Stimulated activated naive CD8-positive, alpha-beta T cell treated with anti-CD3 and anti-CD28 coated beads, Interleukin-15, Interleukin-2, amounts not matched to agents 100 U/mL and 50 U/mL, for 24 hours (primary cell): ENCODE data around the gene CMTR2.
A peak's percentile ranks its signal among the peaks of the same experiment; 100 is the strongest.
"Not testable (repeated sequence)": the region's sequence is repeated elsewhere in the genome, so short reads cannot be mapped to it uniquely, and the experiment has no call there.

Source experiments
- ATAC-seq: fragments of 150-1000 bp; cut with Tn5 transposase; one replicate; pipeline ENCODE4 v1.10.0; 2021
- DNase-seq: peaks from one replicate; pipeline ENCODE4 v3.0.0; 2021

The CMTR2 gene

GRCh38 chr16:71288890-71289731 lies at the start of gene CMTR2:
TSS of gene CMTR2 (minus strand) at chr16:71289402. CDS start at chr16:71285920, 3,482 bp downstream.
- DNase-seq (peak; percentile 91), ATAC-seq (peak; percentile 97)

GRCh38 chr16:71338632-71339031 lies 49.4 kb upstream of the CMTR2 start:
- ATAC-seq, result no peak
- no peak for DNase-seq

GRCh38 chr16:71338193-71338592 lies 49.0 kb upstream of the CMTR2 start:
- DNase-seq (no peak), ATAC-seq (no peak)

GRCh38 chr16:71337631-71338030 lies 48.4 kb upstream of the CMTR2 start:
- ATAC-seq (no peak), DNase-seq (no peak)

GRCh38 chr16:71328151-71328550 lies 38.9 kb upstream of the CMTR2 start:
- no peak for ATAC-seq
- no peak for DNase-seq

GRCh38 chr16:71327720-71328119 lies 38.5 kb upstream of the CMTR2 start:
- DNase-seq (no peak), ATAC-seq (no peak)

GRCh38 chr16:71319999-71320398 lies 30.8 kb upstream of the CMTR2 start:
- DNase-seq, result no peak
- ATAC-seq, result no peak

GRCh38 chr16:71315269-71315668 lies 26.1 kb upstream of the CMTR2 start:
- DNase-seq (no peak), ATAC-seq (no peak)

- not testable (repeated sequence) for DNase-seq, ATAC-seq
Measured at GRCh38 chr16:71313591-71313990, 24.4 kb upstream of the CMTR2 start.

- ATAC-seq (no peak), DNase-seq (peak; percentile 17)
Measured at GRCh38 chr16:71311553-71312158, 22.5 kb upstream of the CMTR2 start.

GRCh38 chr16:71303938-71304337 lies 14.7 kb upstream of the CMTR2 start:
- no peak for DNase-seq
- no peak for ATAC-seq

GRCh38 chr16:71297341-71297634 lies 8.1 kb upstream of the CMTR2 start:
- DNase-seq (no peak), ATAC-seq (no peak)

- ATAC-seq, result no peak
- no peak for DNase-seq
Measured at GRCh38 chr16:71296584-71297340, 7.6 kb upstream of the CMTR2 start.

GRCh38 chr16:71295950-71296349 lies 6.7 kb upstream of the CMTR2 start:
- ATAC-seq, result no peak

GRCh38 chr16:71293919-71294318 lies 4.7 kb upstream of the CMTR2 start:
- ATAC-seq, result no peak
- DNase-seq, result no peak

More at GRCh38 chr16:71295950-71296349, 6.7 kb upstream of the CMTR2 start:
- no peak for DNase-seq

GRCh38 chr16:71292095-71292494 lies 2.9 kb upstream of the CMTR2 start:
- not testable (repeated sequence) for DNase-seq, ATAC-seq

- DNase-seq, result no peak
- no peak for ATAC-seq
Measured at GRCh38 chr16:71289732-71290062, 495 bp upstream of the CMTR2 start.

- DNase-seq (no peak), ATAC-seq (no peak)
Measured at GRCh38 chr16:71288570-71288889, 672 bp downstream of the CMTR2 start.

GRCh38 chr16:71287911-71288310 lies 1.3 kb downstream of the CMTR2 start:
- no peak for ATAC-seq
- DNase-seq, result no peak

- ATAC-seq (no peak), DNase-seq (no peak)
Measured at GRCh38 chr16:71287454-71287853, 1.7 kb downstream of the CMTR2 start.

GRCh38 chr16:71283612-71284011 lies 5.6 kb downstream of the CMTR2 start:
- no peak for ATAC-seq
- no peak for DNase-seq

GRCh38 chr16:71282943-71283342 lies 6.3 kb downstream of the CMTR2 start:
- ATAC-seq (no peak), DNase-seq (no peak)

GRCh38 chr16:71276589-71277334 lies 12.4 kb downstream of the CMTR2 start:
- DNase-seq (no peak), ATAC-seq (no peak)
